Esophagus squamous epithelium (tissue), 5 donors: Measurements from ENCODE around the gene PRG3. TPM values are rescaled to one million over a fixed set of nuclear protein-coding genes. Genes with fewer than 3 reads are reported as not detected.

Experiments
- DNase-seq: peaks from one replicate; lab custom pipeline; 2025; lab: John Stamatoyannopoulos, UW
- H3K27ac ChIP-seq, 4 donors: fragments of 200-600 bp; sonication (generic); one replicate each; pipeline ENCODE4 v1.5.1; 2016 to 2019; ENCODE audit warnings: mild to moderate bottlenecking in 1 of 4
- H3K27me3 ChIP-seq, 4 donors: fragments of 200-600 bp; sonication (generic); 1 replicate in 3 of 4; 2 replicates in 1 of 4; pipeline versions ENCODE4 v1.5.1 to v1.6.0; 2017 to 2021; ENCODE audit warnings: antibody characterized with exemption in 1 of 4
- H3K36me3 ChIP-seq, 3 donors: fragments of 200-600 bp; sonication (generic); one replicate each; pipeline ENCODE4 v1.5.1; 2016 to 2019
- H3K4me1 ChIP-seq, 3 donors: fragments of 200-600 bp; sonication (generic); one replicate each; pipeline ENCODE4 v1.5.1; 2017 to 2019
- H3K4me3 ChIP-seq, 4 donors: fragments of 200-600 bp; sonication (generic); 1 replicate in 3 of 4; 2 replicates in 1 of 4; pipeline ENCODE4 v1.5.1; 2016 to 2019; ENCODE audit warnings: mild to moderate bottlenecking in 2 of 4, moderate library complexity in 1 of 4
- H3K9me3 ChIP-seq, 3 donors: fragments of 200-600 bp; sonication (generic); one replicate each; pipeline ENCODE4 v1.5.1; 2016 to 2019
- CTCF ChIP-seq, 6 experiments: fragments of 450-650 bp in 4 of 6; fragments of 200-600 bp in 2 of 6; sonication (generic) in 2 of 6; IDR thresholded peaks; one replicate each; pipeline ENCODE4 v1.5.1; 2016 to 2019; ENCODE audit warnings: antibody characterized with exemption in 6 of 6, mild to moderate bottlenecking in 4 of 6, moderate library complexity in 4 of 6
- POLR2A ChIP-seq, 4 donors: fragments of 450-650 bp; IDR thresholded peaks; one replicate each; pipeline ENCODE4 v1.6.1; 2017; ENCODE audit warnings: antibody characterized with exemption in 4 of 4, mild to moderate bottlenecking in 4 of 4, moderate library complexity in 3 of 4
- WGBS, 2 donors: methylation state at CpG; one replicate each; pipeline ENCODE4 v1.1.5; 2018; 5-methylcytosine and 5-hydroxymethylcytosine counted together
- intact Hi-C: fragments of 100-400 bp; cut with DNase I; formaldehyde crosslinking; loops from one replicate; pipeline ENCODE4 v1.15.0; 2022
- total RNA-seq, 4 donors: library from RNA; depleted of rRNA; stranded (reverse); fragments of >200 nt; gene quantifications; one replicate each; pipeline ENCODE4 v1.1.0, GENCODE V29; 2016
- donor health status: DM: yes; HTN: yes; CAD: no.

The PRG3 gene
- total RNA-seq, 4 donors from 2014 or later: not detected

GRCh38 chr11:57417056-57417455 lies 36.1 kb upstream of the PRG3 start:
- peak overlapping the region in 2 of 4 donors; percentile 17 to 37 for H3K27ac ChIP-seq

GRCh38 chr11:57416436-57416835 lies 35.5 kb upstream of the PRG3 start:
- 86 to 91% methylated on average over 3 of the region's 3 CpGs for WGBS, 2 donors
- Histone ChIP-seq H3K4me3 (no peak overlapping the region), H3K36me3 (peaks cover 17 to 100% (median 40%) of the 10 kb centered on the region in 3 donors)

More at GRCh38 chr11:57417056-57417455, 36.1 kb upstream of the PRG3 start:
- Histone ChIP-seq H3K27me3 (no peaks in the 10 kb centered on the region), H3K36me3 (peaks cover 17 to 99% (median 40%) of the 10 kb centered on the region in 3 donors), H3K9me3 (no peaks in the 10 kb centered on the region), H3K4me3 (no peak overlapping the region), H3K4me1 (peaks cover 3 to 42% (median 12%) of the 10 kb centered on the region in 3 donors)
- intact Hi-C loops: no loop called here
- no peak for TF ChIP-seq CTCF (IDR thresholded peaks at IDR 0.05)
- TF ChIP-seq POLR2A (IDR thresholded peaks at IDR 0.05): no peak
- WGBS, 2 donors: 58 to 89% methylated on average over 4 of the region's 4 CpGs
- DNase-seq: no peak

GRCh38 chr11:57414612-57415212 lies 33.8 kb upstream of the PRG3 start:
- H3K36me3 ChIP-seq: peaks cover 13 to 100% (median 34%) of the 10 kb centered on the region in 3 donors
- H3K9me3 ChIP-seq: no peaks in the 10 kb centered on the region
- no peak overlapping the region for H3K4me3 ChIP-seq
- H3K4me1 ChIP-seq: peaks cover 0 to 30% (median 5%) of the 10 kb centered on the region in 3 donors
- no peak overlapping the region for H3K27ac ChIP-seq
- TF ChIP-seq CTCF (IDR thresholded peaks at IDR 0.05) (no peak), POLR2A (IDR thresholded peaks at IDR 0.05) (no peak)
- no peak for DNase-seq
- intact Hi-C loops: no loop called here
- WGBS, 2 donors: 83 to 99% methylated on average over 5 to 7 of the region's 11 CpGs
- no peaks in the 10 kb centered on the region for H3K27me3 ChIP-seq

More at GRCh38 chr11:57416436-57416835, 35.5 kb upstream of the PRG3 start:
- intact Hi-C loops: no loop called here
- TF ChIP-seq CTCF (IDR thresholded peaks at IDR 0.05) (no peak), POLR2A (IDR thresholded peaks at IDR 0.05) (no peak)
- DNase-seq: no peak
- peak overlapping the region in 2 of 4 donors; percentile 17 to 37 for H3K27ac ChIP-seq
- peaks cover 3 to 36% (median 6%) of the 10 kb centered on the region in 3 donors for H3K4me1 ChIP-seq
- H3K9me3 ChIP-seq: no peaks in the 10 kb centered on the region
- H3K27me3 ChIP-seq: no peaks in the 10 kb centered on the region

DNA sequence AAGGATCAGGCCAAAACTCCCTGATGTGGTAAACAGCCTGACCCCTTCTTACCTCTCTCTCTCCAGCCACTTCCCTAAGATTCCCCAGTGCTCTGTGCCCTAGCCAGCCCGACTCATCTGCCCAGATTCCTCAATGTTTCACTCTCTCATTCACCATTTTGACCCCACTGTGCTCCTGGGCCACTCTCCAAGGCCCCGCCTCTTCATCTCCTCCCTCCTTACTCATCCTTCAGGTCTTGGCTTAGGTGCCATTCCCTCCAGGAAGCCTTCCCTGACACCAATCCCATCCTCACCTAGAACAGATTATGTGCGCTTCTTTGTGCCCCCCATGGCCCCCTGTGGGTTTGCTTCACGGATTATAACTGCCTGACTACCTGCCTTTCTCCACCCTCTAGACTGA lies 32.7 kb upstream of the PRG3 start:
- peaks cover 23 to 100% (median 44%) of the 10 kb centered on the region in 3 donors for H3K36me3 ChIP-seq
- H3K27me3 ChIP-seq: no peaks in the 10 kb centered on the region
- H3K4me1 ChIP-seq: peaks cover 0 to 30% (median 5%) of the 10 kb centered on the region in 3 donors
- no peak for DNase-seq
- WGBS, 2 donors: 79 to 82% methylated on average over 4 of the region's 4 CpGs
- peak overlapping the region in 1 of 4 donors; percentile 19 for H3K27ac ChIP-seq
- intact Hi-C loops: no loop called here
- no peak overlapping the region for H3K4me3 ChIP-seq
- no peak for TF ChIP-seq CTCF (IDR thresholded peaks at IDR 0.05)
- no peak for TF ChIP-seq POLR2A (IDR thresholded peaks at IDR 0.05)
- H3K9me3 ChIP-seq: no peaks in the 10 kb centered on the region

- no peak for DNase-seq
- Histone ChIP-seq H3K4me1 (peaks cover 0 to 40% (median 17%) of the 10 kb centered on the region in 3 donors), H3K27ac (no peak overlapping the region), H3K36me3 (peaks cover 16 to 100% (median 51%) of the 10 kb centered on the region in 3 donors), H3K4me3 (no peak overlapping the region), H3K27me3 (no peaks in the 10 kb centered on the region), H3K9me3 (no peaks in the 10 kb centered on the region)
- intact Hi-C loops: no loop called here
- no peak for TF ChIP-seq CTCF (IDR thresholded peaks at IDR 0.05)
- no peak for TF ChIP-seq POLR2A (IDR thresholded peaks at IDR 0.05)
These were observed 29.3 kb upstream of the PRG3 start for GRCh38 chr11:57410287-57410686.
